GM23338 (cell line): ENCODE measurements around the gene DAAM1. TPM values are rescaled to one million over a fixed set of nuclear protein-coding genes. Genes with fewer than 3 reads are reported as not detected.

Experiments
- ATAC-seq: fragments of 200-7000 bp; cut with Tn5 transposase; 3 replicates; pipeline ENCODE4 v1.9.1; 2020
- DNase-seq: peaks from one replicate; pipeline ENCODE4 v3.0.0-alpha.2; 2015; ENCODE audit warnings: low spot score
- H2AFZ ChIP-seq: fragments of 200-600 bp; sonication (generic); 2 replicates; pipeline ENCODE4 v1.8.0; 2016; ENCODE audit warnings: antibody characterized with exemption, mild to moderate bottlenecking, moderate library complexity
- H3F3A ChIP-seq: fragments of 200-600 bp; sonication (generic); replicated peaks from 2 replicates; pipeline ENCODE4 v1.8.0; 2017; ENCODE audit warnings: antibody characterized with exemption, mixed run types, low read depth
- H3K27ac ChIP-seq: fragments of 200-600 bp; sonication (generic); 2 replicates; pipeline ENCODE4 v1.6.1; 2016; ENCODE audit warnings: low read depth
- H3K27me3 ChIP-seq: fragments of 200-600 bp; sonication (generic); 2 replicates; pipeline ENCODE4 v1.8.0; 2016; ENCODE audit warnings: mild to moderate bottlenecking, mixed run types, moderate library complexity; ENCODE audit not compliant: insufficient read depth
- H3K36me3 ChIP-seq: fragments of 200-600 bp; sonication (generic); 2 replicates; pipeline ENCODE4 v1.8.0; 2016; ENCODE audit warnings: mild to moderate bottlenecking; ENCODE audit not compliant: insufficient read depth
- H3K4me1 ChIP-seq: fragments of 200-600 bp; sonication (generic); 2 replicates; pipeline ENCODE4 v1.8.0; 2016; ENCODE audit warnings: mild to moderate bottlenecking, moderate library complexity; ENCODE audit not compliant: insufficient read depth
- H3K4me2 ChIP-seq: fragments of 200-600 bp; sonication (generic); 2 replicates; pipeline ENCODE4 v1.7.1; 2017; ENCODE audit warnings: mixed run types
- H3K4me3 ChIP-seq: fragments of 200-600 bp; sonication (generic); 2 replicates; pipeline ENCODE4 v1.6.1; 2016; ENCODE audit warnings: mixed run types
- H3K79me2 ChIP-seq: fragments of 200-600 bp; sonication (generic); replicated peaks from 2 replicates; pipeline ENCODE4 v1.8.0; 2017; ENCODE audit warnings: mild to moderate bottlenecking; ENCODE audit not compliant: insufficient read depth
- H3K9me2 ChIP-seq: fragments of 200-600 bp; sonication (generic); 2 replicates; pipeline ENCODE4 v1.8.0; 2017; ENCODE audit not compliant: insufficient read depth
- H4K20me1 ChIP-seq: fragments of 200-600 bp; sonication (generic); replicated peaks from 2 replicates; pipeline ENCODE4 v1.8.0; 2017; ENCODE audit warnings: mild to moderate bottlenecking; ENCODE audit not compliant: insufficient read depth
- H3K27ac Mint-ChIP-seq: 2 replicates; pipeline ENCODE4 v1.8.0; 2020; ENCODE audit warnings: inconsistent platforms, mild to moderate bottlenecking, moderate library complexity, mixed read lengths
- H3K27me3 Mint-ChIP-seq: 3 replicates; pipeline ENCODE4 v1.8.0; 2022; ENCODE audit warnings: low read depth, mild to moderate bottlenecking, moderate library complexity, mixed read lengths, inconsistent platforms; ENCODE audit not compliant: insufficient read depth, poor library complexity
- H3K36me3 Mint-ChIP-seq: 3 replicates; pipeline ENCODE4 v1.8.0; 2021; ENCODE audit warnings: low read depth, mild to moderate bottlenecking, inconsistent platforms, moderate library complexity, mixed read lengths
- H3K4me1 Mint-ChIP-seq: 3 replicates; pipeline ENCODE4 v1.8.0; 2020; ENCODE audit warnings: mild to moderate bottlenecking, inconsistent platforms, mixed read lengths
- H3K4me3 Mint-ChIP-seq: 3 replicates; pipeline ENCODE4 v1.8.0; 2021; ENCODE audit warnings: moderate library complexity, mild to moderate bottlenecking, inconsistent platforms, mixed read lengths
- H3K9me3 Mint-ChIP-seq: 3 replicates; pipeline ENCODE4 v1.8.0; 2020; ENCODE audit warnings: moderate library complexity, mild to moderate bottlenecking, inconsistent platforms, mixed read lengths
- CREB1 ChIP-seq: fragments of 250-450 bp; sonication (Bioruptor Pico); IDR thresholded peaks from 2 replicates; pipeline ENCODE4 v1.5.0; 2020; ENCODE audit warnings: low read depth, mild to moderate bottlenecking, moderate library complexity
- CTCF ChIP-seq, 2 experiments: fragments of 200-600 bp in 1 of 2; sonication (generic) in 1 of 2; conservative IDR thresholded peaks; 2 replicates each; pipeline versions ENCODE4 v1.5.1 to v1.6.1; 2016 to 2017; ENCODE audit warnings: antibody characterized with exemption in 2 of 2, low read depth in 2 of 2, mild to moderate bottlenecking in 2 of 2, moderate library complexity in 1 of 2
- EZH2phosphoT487 ChIP-seq: fragments of 200-600 bp; sonication (generic); IDR thresholded peaks from one replicate; pipeline ENCODE4 v1.8.1; 2018; ENCODE audit warnings: antibody characterized with exemption; ENCODE audit not compliant: unreplicated experiment
- NANOG ChIP-seq: IDR thresholded peaks from 2 replicates; pipeline ENCODE4 v1.6.1; 2016; ENCODE audit warnings: antibody characterized with exemption, borderline replicate concordance
- POLR2AphosphoS5 ChIP-seq: IDR thresholded peaks from 2 replicates; pipeline ENCODE4 v1.6.1; 2016; ENCODE audit warnings: antibody characterized with exemption, low read depth
- REST ChIP-seq: IDR thresholded peaks from one replicate; pipeline ENCODE4 v1.6.1; 2018; ENCODE audit warnings: antibody characterized with exemption; ENCODE audit not compliant: unreplicated experiment
- STAT1 ChIP-seq: IDR thresholded peaks from one replicate; pipeline ENCODE4 v1.6.1; 2016; ENCODE audit warnings: antibody characterized with exemption; ENCODE audit not compliant: unreplicated experiment
- ZNF114 ChIP-seq: fragments of 250-450 bp; sonication (Bioruptor Pico); IDR thresholded peaks from 2 replicates; pipeline ENCODE4 v1.5.0; 2020; ENCODE audit warnings: mild to moderate bottlenecking, moderate library complexity
- ZNF462 ChIP-seq: fragments of 250-450 bp; sonication (Bioruptor Pico); IDR thresholded peaks from 2 replicates; pipeline ENCODE4 v1.5.0; 2020; ENCODE audit warnings: mild to moderate bottlenecking, moderate library complexity
- polyA plus RNA-seq: library from polyadenylated mRNA; unstranded; fragments of >200 nt; fragmentation: Nextera tagmentation; extraction: Ambion mirVana; gene quantifications from 2 replicates; pipeline ENCODE4 v1.2.1, GENCODE V29; 2016
- total RNA-seq: library from RNA; depleted of rRNA; stranded (reverse); fragments of >200 nt; shearing (Covaris generic); gene quantifications from 2 replicates; pipeline ENCODE4 v1.2.3, GENCODE V29; 2014
- TF ChIP-seq, protein P1 (sequence below): IDR thresholded peaks from 2 replicates; pipeline ENCODE4 v1.6.1; 2016; ENCODE audit warnings: antibody characterized with exemption

The DAAM1 gene
- total and polyA plus RNA-seq, 2 experiments from 2014 or later = 36.3 to 42.1 TPM

DNA sequence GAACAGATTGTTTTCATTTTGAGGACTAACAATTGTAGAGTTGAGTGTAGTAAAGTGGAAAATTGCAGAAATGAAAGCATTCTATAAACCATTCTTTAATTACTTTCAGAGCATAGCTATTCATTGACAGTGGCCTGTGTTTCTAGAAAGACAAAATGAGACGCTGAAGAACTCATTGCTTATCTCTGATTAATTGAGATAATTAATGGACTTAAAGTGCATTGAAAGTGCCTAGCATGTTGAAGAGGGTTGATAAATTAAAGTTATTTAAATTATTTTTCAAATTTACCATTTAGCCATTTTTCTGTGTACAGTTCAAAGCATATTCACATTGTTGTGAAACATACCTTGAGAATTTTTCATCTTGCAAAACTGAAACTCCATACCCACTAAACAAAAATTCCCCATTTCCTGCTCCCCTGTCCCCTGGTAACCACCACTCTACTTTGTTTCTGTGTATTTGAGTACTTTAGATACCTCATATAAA is 57.4 kb downstream of the DAAM1 start (continued):
- TF ChIP-seq CTCF (conservative IDR thresholded peaks at IDR 0.05; ENCODE audit: low read depth in 2 of 2) = no peak

GRCh38 chr14:59246566-59246965 is 58.1 kb downstream of the DAAM1 start:
- ATAC-seq = no peak
- TF ChIP-seq POLR2AphosphoS5 (no peak), CREB1 (no peak), EZH2phosphoT487 (no peak), ZNF114 (CRISPR knock-in tag) (no peak), ZNF462 (CRISPR knock-in tag) (no peak), NANOG (no peak), STAT1 (no peak), CTCF (conservative IDR thresholded peaks at IDR 0.05; ENCODE audit: low read depth in 2 of 2) (no peak), REST (no peak)
- TF ChIP-seq, protein P1, sequence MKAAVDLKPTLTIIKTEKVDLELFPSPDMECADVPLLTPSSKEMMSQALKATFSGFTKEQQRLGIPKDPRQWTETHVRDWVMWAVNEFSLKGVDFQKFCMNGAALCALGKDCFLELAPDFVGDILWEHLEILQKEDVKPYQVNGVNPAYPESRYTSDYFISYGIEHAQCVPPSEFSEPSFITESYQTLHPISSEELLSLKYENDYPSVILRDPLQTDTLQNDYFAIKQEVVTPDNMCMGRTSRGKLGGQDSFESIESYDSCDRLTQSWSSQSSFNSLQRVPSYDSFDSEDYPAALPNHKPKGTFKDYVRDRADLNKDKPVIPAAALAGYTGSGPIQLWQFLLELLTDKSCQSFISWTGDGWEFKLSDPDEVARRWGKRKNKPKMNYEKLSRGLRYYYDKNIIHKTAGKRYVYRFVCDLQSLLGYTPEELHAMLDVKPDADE = no peak

More at GRCh38 chr14:59246566-59246965, 58.1 kb downstream of the DAAM1 start:
- Histone ChIP-seq H3K27ac (no peak overlapping the region), H3K36me3 (no peaks in the 10 kb centered on the region), H3K9me2 (0 out of 2 replicates have a peak, but pooled peaks cover 4% of the 10 kb centered on the region), H3K27me3 (no peaks in the 10 kb centered on the region), H3K79me2 (peaks cover 10% of the 10 kb centered on the region), H3K4me1 (peaks cover 12% of the 10 kb centered on the region; the same call in 1 of the 2 replicates), H2AFZ (no peak overlapping the region), H4K20me1 (no peaks in the 10 kb centered on the region), H3F3A (no peaks in the 10 kb centered on the region), H3K4me3 (no peak overlapping the region), H3K4me2 (no peak overlapping the region)
- peaks cover 24% of the 10 kb centered on the region for H3K4me1 Mint-ChIP-seq
- DNase-seq = no peak
- no peaks in the 10 kb centered on the region for H3K27me3 Mint-ChIP-seq
- no peak overlapping the region for H3K4me3 Mint-ChIP-seq
- no peak overlapping the region for H3K27ac Mint-ChIP-seq
- no peaks in the 10 kb centered on the region for H3K9me3 Mint-ChIP-seq
- no peaks in the 10 kb centered on the region for H3K36me3 Mint-ChIP-seq
